ENCODE data around the gene P4HA2. TPM values are rescaled to one million over a fixed set of nuclear protein-coding genes. Genes with fewer than 3 reads are reported as not detected.

The P4HA2 gene
- total and polyA plus RNA-seq, 2 of the 13 experiments (the other 11 are each of a cell fraction or from before 2014, with no cell fraction given), result 37.7 to 126 TPM

DNA sequence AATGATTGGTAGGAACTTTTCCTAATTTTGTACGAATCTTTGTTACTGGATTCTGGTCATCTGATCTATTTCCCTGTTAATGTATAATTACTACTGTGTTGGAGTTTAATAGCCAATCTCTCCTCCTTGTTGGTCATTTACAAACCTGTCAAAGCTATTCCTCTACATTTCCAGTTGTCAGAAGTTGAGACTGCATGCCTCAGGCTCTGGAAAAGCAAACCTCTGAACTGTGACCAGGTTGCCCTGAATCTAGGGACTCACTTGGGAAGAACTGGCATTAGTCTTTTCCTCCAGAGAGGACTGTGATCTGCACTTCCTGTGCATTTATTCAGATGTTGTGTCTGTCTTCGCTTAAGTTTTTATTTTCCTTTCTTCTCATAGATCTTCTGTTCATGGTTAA is 46.0 kb upstream of the P4HA2 start:
- Histone ChIP-seq H3K9me3 (ENCODE audit: low read length) (no peaks in the 10 kb centered on the region), H3K4me3 (replicated peaks in 1 of 3; ENCODE audit: insufficient read depth in 1 of 3, low read depth in 2 of 3, low read length in 3 of 3) (no peak overlapping the region), H3K4me1 (ENCODE audit: insufficient read depth, low read length) (peaks cover 52% of the 10 kb centered on the region), H3K27ac (ENCODE audit: extremely low read length, insufficient read depth, low read length) (no peak overlapping the region), H3K4me2 (ENCODE audit: low read depth, low read length) (no peak overlapping the region), H3K36me3 (replicated peaks in 1 of 2; ENCODE audit: control insufficient read depth in 1 of 2, insufficient read depth in 2 of 2, low read length in 2 of 2) (no peaks in the 10 kb centered on the region), H3K9ac (ENCODE audit: insufficient read depth, low read depth, low read length) (no peak overlapping the region), H4K20me1 (ENCODE audit: insufficient read depth, low read length) (no peaks in the 10 kb centered on the region), H2AFZ (ENCODE audit: low read length) (no peak overlapping the region), H3K79me2 (ENCODE audit: insufficient read depth, low read length) (no peaks in the 10 kb centered on the region), H3K27me3 (ENCODE audit: control insufficient read depth in 1 of 2, insufficient read depth in 2 of 2, low read length in 2 of 2) (no peaks in the 10 kb centered on the region; a peak in 1 of 5 replicates)
- ATAC-seq (no peak), FAIRE-seq (no peak), DNase-seq (ENCODE audit: low spot score) (no peak)
- in situ Hi-C loops (cut with HindIII; ENCODE audit: extremely low pct_ligation_motif_present, low pct_unique_long_range_greater_than_20kb) (no loop called here), intact Hi-C loops (cut with micrococcal nuclease; ENCODE audit: unreplicated experiment) (loop anchor here (2.0 to 5.0 kb wide), 2 partner anchors 94 to 227 kb away; partner anchors contain the start of gene SLC22A5)
- WGBS (ENCODE audit: low lambda C conversion rate), result 71% methylated on average over 2 of the region's 2 CpGs
- no TSS peak for BruUV-seq (replicated peaks)
- TF ChIP-seq LCORL (IDR thresholded peaks at IDR 0.05), result no peak
- no peak for TF ChIP-seq LCORL (CRISPR knock-in tag; IDR thresholded peaks at IDR 0.05)
- TF ChIP-seq ZNF546 (CRISPR knock-in tag; conservative IDR thresholded peaks at IDR 0.05), result no peak
- TF ChIP-seq NR1H2 (CRISPR knock-in tag; IDR thresholded peaks at IDR 0.05; ENCODE audit: borderline replicate concordance, low read depth), result no peak
- TF ChIP-seq, protein P1, sequence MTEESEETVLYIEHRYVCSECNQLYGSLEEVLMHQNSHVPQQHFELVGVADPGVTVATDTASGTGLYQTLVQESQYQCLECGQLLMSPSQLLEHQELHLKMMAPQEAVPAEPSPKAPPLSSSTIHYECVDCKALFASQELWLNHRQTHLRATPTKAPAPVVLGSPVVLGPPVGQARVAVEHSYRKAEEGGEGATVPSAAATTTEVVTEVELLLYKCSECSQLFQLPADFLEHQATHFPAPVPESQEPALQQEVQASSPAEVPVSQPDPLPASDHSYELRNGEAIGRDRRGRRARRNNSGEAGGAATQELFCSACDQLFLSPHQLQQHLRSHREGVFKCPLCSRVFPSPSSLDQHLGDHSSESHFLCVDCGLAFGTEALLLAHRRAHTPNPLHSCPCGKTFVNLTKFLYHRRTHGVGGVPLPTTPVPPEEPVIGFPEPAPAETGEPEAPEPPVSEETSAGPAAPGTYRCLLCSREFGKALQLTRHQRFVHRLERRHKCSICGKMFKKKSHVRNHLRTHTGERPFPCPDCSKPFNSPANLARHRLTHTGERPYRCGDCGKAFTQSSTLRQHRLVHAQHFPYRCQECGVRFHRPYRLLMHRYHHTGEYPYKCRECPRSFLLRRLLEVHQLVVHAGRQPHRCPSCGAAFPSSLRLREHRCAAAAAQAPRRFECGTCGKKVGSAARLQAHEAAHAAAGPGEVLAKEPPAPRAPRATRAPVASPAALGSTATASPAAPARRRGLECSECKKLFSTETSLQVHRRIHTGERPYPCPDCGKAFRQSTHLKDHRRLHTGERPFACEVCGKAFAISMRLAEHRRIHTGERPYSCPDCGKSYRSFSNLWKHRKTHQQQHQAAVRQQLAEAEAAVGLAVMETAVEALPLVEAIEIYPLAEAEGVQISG (CRISPR knock-in tag; IDR thresholded peaks at IDR 0.05), result no peak
- TF ChIP-seq GLI4 (CRISPR knock-in tag; IDR thresholded peaks at IDR 0.05; ENCODE audit: borderline replicate concordance), result no peak
- TF ChIP-seq MAFG (CRISPR knock-in tag; IDR thresholded peaks at IDR 0.05), result no peak
- no peak for TF ChIP-seq ONECUT2 (CRISPR knock-in tag; IDR thresholded peaks at IDR 0.05)
- no peak for TF ChIP-seq FOSL1 (CRISPR knock-in tag; IDR thresholded peaks at IDR 0.05; ENCODE audit: borderline replicate concordance)
- TF ChIP-seq NFE2L1 (CRISPR knock-in tag; IDR thresholded peaks at IDR 0.05; ENCODE audit: borderline replicate concordance), result no peak
- TF ChIP-seq SIX1 (CRISPR knock-in tag; IDR thresholded peaks at IDR 0.05; ENCODE audit: borderline replicate concordance), result no peak
- no peak for TF ChIP-seq ZNF501 (CRISPR knock-in tag; IDR thresholded peaks at IDR 0.05)
- no peak for TF ChIP-seq SIN3A (IDR thresholded peaks at IDR 0.05; ENCODE audit: borderline replicate concordance, low read depth, low read length)
- TF ChIP-seq RARG (CRISPR knock-in tag; IDR thresholded peaks at IDR 0.05; ENCODE audit: low read depth), result no peak
- TF ChIP-seq ZNF484 (CRISPR knock-in tag; IDR thresholded peaks at IDR 0.05; ENCODE audit: borderline replicate concordance, low read depth), result no peak
- no peak for TF ChIP-seq RXRA (CRISPR knock-in tag; IDR thresholded peaks at IDR 0.05)
- TF ChIP-seq, protein P2, sequence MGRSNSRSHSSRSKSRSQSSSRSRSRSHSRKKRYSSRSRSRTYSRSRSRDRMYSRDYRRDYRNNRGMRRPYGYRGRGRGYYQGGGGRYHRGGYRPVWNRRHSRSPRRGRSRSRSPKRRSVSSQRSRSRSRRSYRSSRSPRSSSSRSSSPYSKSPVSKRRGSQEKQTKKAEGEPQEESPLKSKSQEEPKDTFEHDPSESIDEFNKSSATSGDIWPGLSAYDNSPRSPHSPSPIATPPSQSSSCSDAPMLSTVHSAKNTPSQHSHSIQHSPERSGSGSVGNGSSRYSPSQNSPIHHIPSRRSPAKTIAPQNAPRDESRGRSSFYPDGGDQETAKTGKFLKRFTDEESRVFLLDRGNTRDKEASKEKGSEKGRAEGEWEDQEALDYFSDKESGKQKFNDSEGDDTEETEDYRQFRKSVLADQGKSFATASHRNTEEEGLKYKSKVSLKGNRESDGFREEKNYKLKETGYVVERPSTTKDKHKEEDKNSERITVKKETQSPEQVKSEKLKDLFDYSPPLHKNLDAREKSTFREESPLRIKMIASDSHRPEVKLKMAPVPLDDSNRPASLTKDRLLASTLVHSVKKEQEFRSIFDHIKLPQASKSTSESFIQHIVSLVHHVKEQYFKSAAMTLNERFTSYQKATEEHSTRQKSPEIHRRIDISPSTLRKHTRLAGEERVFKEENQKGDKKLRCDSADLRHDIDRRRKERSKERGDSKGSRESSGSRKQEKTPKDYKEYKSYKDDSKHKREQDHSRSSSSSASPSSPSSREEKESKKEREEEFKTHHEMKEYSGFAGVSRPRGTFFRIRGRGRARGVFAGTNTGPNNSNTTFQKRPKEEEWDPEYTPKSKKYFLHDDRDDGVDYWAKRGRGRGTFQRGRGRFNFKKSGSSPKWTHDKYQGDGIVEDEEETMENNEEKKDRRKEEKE (IDR thresholded peaks at IDR 0.05), result no peak
- TF ChIP-seq, protein P3, sequence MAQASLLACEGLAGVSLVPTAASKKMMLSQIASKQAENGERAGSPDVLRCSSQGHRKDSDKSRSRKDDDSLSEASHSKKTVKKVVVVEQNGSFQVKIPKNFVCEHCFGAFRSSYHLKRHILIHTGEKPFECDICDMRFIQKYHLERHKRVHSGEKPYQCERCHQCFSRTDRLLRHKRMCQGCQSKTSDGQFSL (CRISPR knock-in tag; IDR thresholded peaks at IDR 0.05), result no peak
- TF ChIP-seq ZFYVE20 (CRISPR knock-in tag; IDR thresholded peaks at IDR 0.05; ENCODE audit: borderline replicate concordance, low read depth), result no peak
- TF ChIP-seq HIVEP1 (CRISPR knock-in tag; IDR thresholded peaks at IDR 0.05), result no peak
- no peak for TF ChIP-seq RXRB (CRISPR knock-in tag; IDR thresholded peaks at IDR 0.05; ENCODE audit: borderline replicate concordance)
- CTCF ChIA-PET (ENCODE audit: low intra/inter-chr PET ratio, low total read pairs), result no interaction called here
- POLR2A ChIA-PET, result no interaction called here
